Pons (tissue), 1 donor: ENCODE measurements around the gene SRSF4.
"Not testable (repeated sequence)": the region's sequence is repeated elsewhere in the genome, so short reads cannot be mapped to it uniquely, and the experiment has no call there.

Source experiments
- DNase-seq: peaks from one replicate; pipeline ENCODE4 v3.0.0-alpha.2; 2016; ENCODE audit warnings: low spot score

SRSF4 gene

DNA sequence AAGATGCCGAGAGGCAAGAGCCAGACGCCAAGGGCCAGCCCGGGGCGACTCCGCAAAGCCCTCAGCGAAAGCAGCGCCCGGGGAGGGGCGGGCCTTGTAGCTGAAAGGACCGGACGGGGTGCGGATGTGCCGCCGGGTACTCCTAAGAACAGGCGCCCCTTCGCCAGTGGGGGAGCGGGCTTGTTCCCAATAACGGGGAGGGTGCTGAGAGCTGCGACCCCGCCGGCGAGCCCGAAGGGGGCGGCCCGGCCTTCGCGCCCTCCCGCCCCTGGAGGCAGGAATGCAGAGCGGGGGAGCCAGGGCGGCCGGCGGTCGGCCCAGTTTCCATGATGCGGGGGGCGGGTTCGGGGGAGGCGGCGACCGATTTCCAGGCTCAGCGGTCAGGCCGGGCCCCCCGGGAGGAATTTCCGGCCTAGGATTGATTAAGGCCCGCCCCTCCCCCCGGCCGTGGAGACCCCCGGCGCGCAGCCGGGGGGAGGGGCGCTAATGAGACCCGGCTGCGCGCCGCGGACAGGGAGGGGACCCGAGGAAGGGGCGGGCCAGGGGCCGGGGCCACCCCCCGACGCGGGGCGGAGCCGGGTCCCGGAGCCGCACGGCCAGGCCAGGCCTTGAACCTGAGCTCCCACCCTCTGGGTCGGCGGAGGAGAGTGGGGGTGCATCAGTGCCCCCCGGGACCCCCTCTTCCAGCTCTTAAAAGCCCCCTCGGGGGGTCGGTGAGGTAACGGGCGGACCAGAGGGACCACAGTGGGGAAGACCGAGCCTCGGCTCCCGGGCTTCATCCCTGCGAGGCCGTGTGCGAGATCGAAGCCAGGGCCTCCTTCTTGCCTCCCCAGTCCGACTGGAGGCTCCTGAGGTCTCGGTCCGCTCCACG is 57.1 kb downstream of the SRSF4 start:
- DNase-seq, result no peak

DNA sequence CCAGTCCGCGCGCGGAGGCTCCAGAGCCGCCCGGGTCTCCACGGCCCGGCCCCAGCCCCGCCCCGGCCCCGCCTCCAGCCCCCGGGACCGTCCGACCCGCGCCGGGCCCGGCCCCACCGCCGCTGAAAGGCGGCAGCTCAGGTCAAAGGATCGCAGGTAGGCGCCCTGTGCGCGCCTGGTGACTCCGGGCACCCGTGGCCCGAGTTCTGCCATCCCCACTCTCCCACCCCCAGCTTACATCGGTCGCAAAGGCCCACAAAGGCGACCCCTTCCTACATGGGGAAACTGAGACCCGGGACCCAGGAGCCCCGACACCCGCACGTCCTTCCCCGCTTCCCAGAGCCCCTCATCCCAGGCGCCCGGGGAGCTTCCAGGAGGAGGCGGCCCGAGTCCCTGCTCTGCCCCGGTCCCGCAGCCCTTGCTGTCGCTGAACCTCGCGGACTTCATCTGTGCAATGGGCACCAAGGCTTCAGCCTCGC is 57.8 kb downstream of the SRSF4 start, which contains the start of gene TMEM200B:
TMEM200B (minus strand) TSS at position 17 of the 479 bp plus-strand sequence. CDS start 2,075 bp downstream, outside the sequence.
- DNase-seq, result no peak

DNA sequence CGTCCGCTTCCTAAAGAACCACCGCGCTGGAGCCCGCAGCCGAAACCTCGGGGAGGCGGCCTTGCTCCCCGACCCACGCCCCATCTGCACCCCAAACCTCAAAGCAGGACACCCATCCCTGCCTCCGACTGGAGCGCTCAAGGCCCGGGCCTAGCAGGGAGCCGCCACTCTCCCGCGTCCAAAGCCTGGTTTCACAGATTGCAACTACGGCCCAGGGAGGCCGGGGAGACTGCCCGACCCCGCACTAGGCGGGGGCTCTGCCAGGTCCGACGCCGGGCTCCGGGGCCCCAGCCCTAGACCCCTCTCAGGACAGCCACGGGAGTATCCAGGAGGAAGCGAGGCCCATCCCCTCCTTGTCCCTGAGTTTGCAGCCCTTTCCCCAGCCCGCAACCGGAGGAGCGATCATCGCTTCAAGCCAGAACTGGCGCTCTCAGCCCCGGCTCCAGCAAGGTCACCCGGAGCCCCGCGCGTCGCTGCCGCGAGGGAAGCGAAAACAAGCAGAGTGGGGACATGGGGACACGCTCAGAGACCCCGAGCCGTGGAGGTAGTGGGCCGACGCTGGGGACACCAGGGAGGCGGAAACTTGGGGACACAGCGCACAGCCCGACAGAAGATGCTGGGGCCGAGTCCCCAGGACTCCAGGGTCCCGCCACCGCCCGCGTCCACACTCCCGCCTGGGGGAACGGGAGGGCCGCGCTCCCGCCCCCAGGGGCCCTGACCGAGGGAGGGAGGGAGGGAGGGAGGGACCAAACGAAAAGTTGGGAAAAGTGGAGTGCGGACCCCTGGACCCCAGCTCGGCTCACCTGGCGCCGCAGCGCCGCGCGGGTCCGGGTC is 58.4 kb downstream of the SRSF4 start:
- no peak for DNase-seq

DNA sequence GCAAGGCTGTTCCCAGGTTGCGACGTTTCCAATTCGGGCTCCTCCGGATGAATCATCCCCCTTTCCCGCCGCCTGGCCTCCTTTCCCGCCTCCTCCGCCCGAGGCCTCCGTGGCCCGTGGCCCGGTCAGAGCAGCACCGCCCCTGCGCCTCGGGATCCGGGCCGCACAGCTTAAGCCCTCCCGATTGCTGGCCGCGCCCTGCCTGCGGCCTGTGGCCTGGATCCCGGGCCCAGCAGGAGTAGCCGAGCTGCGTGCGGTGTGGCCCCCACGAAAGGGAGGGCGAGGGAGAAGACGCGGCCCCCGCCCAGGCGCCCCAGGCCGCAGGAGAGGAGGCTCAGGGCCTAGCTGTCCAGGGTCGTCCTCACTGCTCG is 59.0 kb downstream of the SRSF4 start:
- DNase-seq, result no peak

DNA sequence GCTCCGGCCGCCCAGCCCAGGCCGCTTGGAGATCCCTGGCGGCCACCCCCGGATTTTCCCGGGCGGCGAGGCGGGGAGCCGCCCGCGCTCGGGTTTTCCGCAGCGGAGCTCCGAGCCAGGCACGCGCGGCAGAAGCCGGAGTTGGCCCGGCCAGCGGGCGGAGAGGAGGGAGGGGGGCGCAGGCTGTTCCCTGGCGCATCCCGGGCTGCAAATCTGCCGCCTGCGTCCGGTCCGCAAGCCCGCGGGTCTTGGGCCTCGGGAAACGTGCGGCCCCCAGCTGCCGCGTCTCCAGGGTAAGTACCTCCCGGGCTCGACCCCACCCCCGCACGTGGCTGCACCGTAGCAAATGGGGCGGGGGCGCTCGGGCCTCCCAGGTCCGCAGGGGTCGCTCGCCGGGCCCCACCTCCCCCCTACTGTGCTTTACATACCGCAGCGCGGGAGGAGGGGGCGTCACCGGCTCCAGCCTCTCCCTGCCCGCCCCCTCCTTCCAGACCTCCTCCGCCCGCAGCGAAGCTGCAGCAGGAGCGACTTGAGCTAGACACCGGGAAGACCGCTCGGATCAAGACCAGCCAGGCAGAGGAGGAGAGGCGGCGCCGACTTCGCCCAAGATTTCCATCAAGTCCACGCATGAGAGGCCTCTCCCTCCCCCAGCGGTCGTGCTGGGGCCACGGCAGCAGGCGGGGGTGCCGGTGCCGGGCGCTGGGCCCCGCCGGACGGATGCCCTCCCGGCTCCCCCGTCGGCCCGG is 59.6 kb downstream of the SRSF4 start:
- DNase-seq, result no peak

DNA sequence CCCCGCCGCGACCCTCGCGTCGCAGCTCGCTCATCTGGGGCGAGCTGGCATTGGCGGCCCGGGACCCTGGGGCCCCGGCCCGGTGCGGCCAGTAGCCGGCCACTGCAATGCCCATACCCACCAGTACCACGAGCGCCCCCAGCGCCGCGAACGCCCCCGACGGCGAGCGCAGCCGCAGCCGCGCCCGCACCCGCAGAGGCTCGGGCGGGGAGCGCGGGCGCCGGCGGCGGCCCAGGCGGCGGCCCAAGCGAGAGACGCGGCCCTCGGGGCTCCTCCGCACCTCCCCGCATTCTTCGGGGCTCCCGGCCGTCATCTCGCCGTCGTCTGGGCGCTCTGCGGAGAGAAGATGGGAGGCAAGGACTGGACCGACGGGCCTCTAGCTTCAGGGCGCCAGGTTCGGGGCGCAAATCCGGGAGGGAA is 60.2 kb downstream of the SRSF4 start:
- no peak for DNase-seq

DNA sequence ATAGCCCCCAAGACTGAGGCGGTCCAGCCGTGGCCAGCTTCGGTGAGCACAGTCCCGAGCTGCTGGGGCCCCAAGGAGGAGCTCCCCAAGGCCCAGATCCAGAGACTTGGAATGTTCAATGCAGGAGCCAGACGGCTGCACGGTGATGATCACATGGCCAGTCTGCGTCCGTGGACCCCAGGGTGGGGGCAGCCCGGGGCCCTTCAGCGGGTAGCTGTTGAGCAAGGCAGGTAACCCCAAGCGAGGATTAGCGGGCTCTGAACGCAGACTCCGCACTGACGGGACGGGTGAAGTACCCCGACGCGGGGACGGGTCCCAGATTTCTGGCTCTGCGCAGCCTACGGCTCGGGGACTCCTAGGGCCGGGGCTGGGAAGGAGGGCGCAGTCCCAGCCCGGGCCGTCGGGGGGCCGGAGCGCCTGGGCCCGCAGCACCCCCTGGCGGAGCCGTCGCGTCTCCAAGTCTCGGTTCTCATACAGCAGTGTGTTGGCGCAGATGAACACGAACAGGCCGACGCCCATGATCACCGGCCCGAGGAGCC is 60.7 kb downstream of the SRSF4 start:
- no peak for DNase-seq

DNA sequence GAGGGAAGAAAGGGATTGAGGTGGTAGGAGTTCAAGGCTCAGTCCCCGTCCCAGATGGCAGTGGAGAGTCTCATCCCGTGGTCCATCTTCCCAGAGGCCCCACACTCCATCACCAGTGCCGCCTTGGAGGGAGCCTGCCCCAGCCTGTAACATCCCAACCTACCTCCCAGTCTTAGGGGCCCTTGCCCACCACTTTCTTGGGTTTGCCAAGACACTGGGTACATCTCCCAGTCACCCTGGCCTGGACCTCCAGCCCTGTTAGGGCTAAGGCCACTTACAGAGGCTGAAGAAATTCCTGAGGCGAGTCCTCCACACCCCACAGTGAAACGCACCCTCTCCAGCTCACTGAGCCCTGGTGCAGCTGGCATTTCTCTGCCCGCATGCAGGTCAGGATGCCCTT is 61.3 kb downstream of the SRSF4 start:
- DNase-seq, result no peak

- DNase-seq, result no peak
These were observed 62.4 kb downstream of the SRSF4 start for GRCh38 chr1:29119121-29119929.

DNA sequence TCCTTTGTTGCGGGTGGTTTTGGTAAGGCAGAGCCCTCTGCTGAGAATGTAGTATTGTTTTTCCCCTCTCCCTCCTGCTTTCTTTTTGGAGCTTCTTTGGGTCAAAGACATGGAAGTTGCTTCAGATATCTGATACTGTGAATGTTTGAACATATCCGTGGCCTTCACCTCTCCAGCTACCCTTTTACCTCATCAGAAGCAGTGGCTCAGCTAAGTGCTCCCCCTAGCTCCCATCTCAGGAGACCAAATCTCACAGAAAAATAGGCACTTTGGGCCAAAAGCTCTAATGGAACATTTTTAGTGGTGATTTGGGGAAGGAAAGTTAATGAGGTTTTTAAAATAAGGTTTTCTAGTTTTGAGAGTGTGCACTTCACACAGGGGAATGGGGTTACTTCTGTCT is 64.3 kb downstream of the SRSF4 start:
- DNase-seq, result no peak

- no peak for DNase-seq
These were observed 67.0 kb downstream of the SRSF4 start for GRCh38 chr1:29114654-29115053.

- DNase-seq, result no peak
These were observed 68.1 kb downstream of the SRSF4 start for GRCh38 chr1:29113413-29114117.

GRCh38 chr1:29112705-29113412 is 68.8 kb downstream of the SRSF4 start:
- DNase-seq, result no peak

- not testable (repeated sequence) for DNase-seq
These were observed 73.7 kb downstream of the SRSF4 start for GRCh38 chr1:29108041-29108440.

DNA sequence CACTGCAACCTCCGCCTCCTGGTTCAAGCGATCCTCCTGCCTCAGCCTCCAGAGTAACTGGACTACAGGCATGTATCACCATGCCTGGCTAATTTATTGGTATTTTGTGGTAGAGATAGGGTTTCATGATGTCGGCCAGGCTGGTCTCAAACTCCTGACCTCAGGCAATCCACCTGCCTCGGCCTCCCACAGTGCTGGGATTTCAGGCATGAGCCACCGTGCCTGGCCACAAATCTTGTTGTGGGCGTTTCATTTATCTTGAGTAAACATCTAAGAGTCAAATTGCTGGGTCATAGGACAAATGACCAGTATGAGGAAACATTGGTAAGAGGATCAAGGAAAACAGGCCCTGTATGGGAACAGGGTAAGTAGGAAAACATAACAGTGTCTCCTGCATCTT is 75.9 kb downstream of the SRSF4 start:
- no peak for DNase-seq

DNA sequence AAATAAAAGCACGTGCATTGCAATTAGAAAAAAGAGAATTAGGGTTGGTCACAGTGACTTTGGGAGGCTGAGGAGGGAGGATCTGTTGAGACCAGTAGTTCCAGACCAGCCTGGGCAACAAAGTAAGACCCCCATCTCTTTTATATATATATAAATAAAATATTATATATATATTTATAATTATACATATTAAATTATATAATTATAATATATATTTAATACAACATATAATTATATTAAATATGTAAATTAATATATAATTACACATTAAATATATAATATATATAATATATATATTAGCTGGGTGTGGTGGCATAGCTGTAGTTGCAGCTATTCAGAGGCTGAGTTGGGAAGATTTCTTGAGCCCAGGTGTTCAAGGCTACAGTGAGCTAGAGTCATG is 81.2 kb downstream of the SRSF4 start:
- DNase-seq, result no peak

GRCh38 chr1:29099286-29099685 is 82.4 kb downstream of the SRSF4 start:
- no peak for DNase-seq
